SK-N-SH treated with all-trans-retinoic acid at 6 μM for 48 hours (cell line): ENCODE results near the gene QRICH2.

ENCODE experiments used
- ATAC-seq: fragments of 200-7000 bp; cut with Tn5 transposase; 3 replicates; pipeline ENCODE4 v1.9.1; 2020; ENCODE audit warnings: mild to moderate bottlenecking, moderate library complexity
- ARNTL ChIP-seq: fragments of 450-650 bp; formaldehyde crosslinking; IDR thresholded peaks from 2 replicates; pipeline ENCODE4 v1.5.0; 2020; ENCODE audit warnings: low read depth, mild to moderate bottlenecking, moderate library complexity, borderline replicate concordance
- BACH2 ChIP-seq: fragments of 250-450 bp; sonication (Bioruptor Pico); IDR thresholded peaks from 2 replicates; pipeline ENCODE4 v1.9.0; 2021; ENCODE audit warnings: mild to moderate bottlenecking, borderline replicate concordance
- CSDC2 ChIP-seq: fragments of 250-450 bp; sonication (Bioruptor Pico); IDR thresholded peaks from 2 replicates; pipeline ENCODE4 v1.5.0; 2020; ENCODE audit warnings: mild to moderate bottlenecking, moderate library complexity
- ESRRG ChIP-seq: fragments of 250-450 bp; sonication (Bioruptor Pico); IDR thresholded peaks from 2 replicates; pipeline ENCODE4 v1.6.1; 2021; ENCODE audit warnings: mild to moderate bottlenecking
- OSR1 ChIP-seq: fragments of 250-450 bp; sonication (Bioruptor Pico); IDR thresholded peaks from 2 replicates; pipeline ENCODE4 v1.8.0; 2022; ENCODE audit warnings: moderate library complexity, mild to moderate bottlenecking, inconsistent platforms
- PPARA ChIP-seq: fragments of 250-450 bp; sonication (Bioruptor Pico); IDR thresholded peaks from 2 replicates; pipeline ENCODE4 v1.5.0; 2020; ENCODE audit warnings: mild to moderate bottlenecking, borderline replicate concordance
- RARB ChIP-seq: fragments of 250-450 bp; sonication (Bioruptor Pico); IDR thresholded peaks from 2 replicates; pipeline ENCODE4 v1.8.0; 2021; ENCODE audit warnings: mild to moderate bottlenecking, moderate library complexity
- SNAI2 ChIP-seq: fragments of 250-450 bp; sonication (Bioruptor Pico); IDR thresholded peaks from 2 replicates; pipeline ENCODE4 v1.5.0; 2020; ENCODE audit warnings: mild to moderate bottlenecking, moderate library complexity
- TCF4 ChIP-seq: fragments of 250-450 bp; sonication (Bioruptor Pico); IDR thresholded peaks from 2 replicates; pipeline ENCODE4 v1.8.0; 2021; ENCODE audit warnings: mild to moderate bottlenecking, moderate library complexity, borderline replicate concordance
- TOX ChIP-seq: fragments of 250-450 bp; sonication (Bioruptor Pico); IDR thresholded peaks from 2 replicates; pipeline ENCODE4 v1.8.0; 2021; ENCODE audit warnings: mild to moderate bottlenecking, moderate library complexity, borderline replicate concordance
- ZFP30 ChIP-seq: fragments of 450-650 bp; formaldehyde crosslinking; IDR thresholded peaks from 2 replicates; pipeline ENCODE4 v1.5.0; 2022; ENCODE audit warnings: mild to moderate bottlenecking, moderate library complexity
- ZNF8 ChIP-seq: fragments of 450-650 bp; formaldehyde crosslinking; IDR thresholded peaks from 2 replicates; pipeline ENCODE4 v1.5.0; 2020; ENCODE audit warnings: mild to moderate bottlenecking, moderate library complexity
- TF ChIP-seq, protein P1 (sequence below): fragments of 250-450 bp; sonication (Bioruptor Pico); IDR thresholded peaks from 2 replicates; pipeline ENCODE4 v1.5.0; 2020; ENCODE audit warnings: mild to moderate bottlenecking, moderate library complexity
- TF ChIP-seq, protein P2 (sequence below): fragments of 250-450 bp; sonication (Bioruptor Pico); IDR thresholded peaks from 2 replicates; pipeline ENCODE4 v1.5.1; 2021; ENCODE audit warnings: mild to moderate bottlenecking, moderate library complexity
- TF ChIP-seq, protein P3 (sequence below): fragments of 250-450 bp; sonication (Bioruptor Pico); IDR thresholded peaks from 2 replicates; pipeline ENCODE4 v1.8.0; 2021; ENCODE audit warnings: low read depth, mild to moderate bottlenecking, moderate library complexity, borderline replicate concordance
- TF ChIP-seq, protein P4 (sequence below): fragments of 250-450 bp; sonication (Bioruptor Pico); IDR thresholded peaks from 2 replicates; pipeline ENCODE4 v1.8.0; 2020; ENCODE audit warnings: mild to moderate bottlenecking, moderate library complexity, borderline replicate concordance
- TF ChIP-seq, protein P5 (sequence below): fragments of 250-450 bp; sonication (Bioruptor Pico); IDR thresholded peaks from 2 replicates; pipeline ENCODE4 v1.5.1; 2020; ENCODE audit warnings: low read depth, mild to moderate bottlenecking, moderate library complexity

Gene QRICH2

DNA sequence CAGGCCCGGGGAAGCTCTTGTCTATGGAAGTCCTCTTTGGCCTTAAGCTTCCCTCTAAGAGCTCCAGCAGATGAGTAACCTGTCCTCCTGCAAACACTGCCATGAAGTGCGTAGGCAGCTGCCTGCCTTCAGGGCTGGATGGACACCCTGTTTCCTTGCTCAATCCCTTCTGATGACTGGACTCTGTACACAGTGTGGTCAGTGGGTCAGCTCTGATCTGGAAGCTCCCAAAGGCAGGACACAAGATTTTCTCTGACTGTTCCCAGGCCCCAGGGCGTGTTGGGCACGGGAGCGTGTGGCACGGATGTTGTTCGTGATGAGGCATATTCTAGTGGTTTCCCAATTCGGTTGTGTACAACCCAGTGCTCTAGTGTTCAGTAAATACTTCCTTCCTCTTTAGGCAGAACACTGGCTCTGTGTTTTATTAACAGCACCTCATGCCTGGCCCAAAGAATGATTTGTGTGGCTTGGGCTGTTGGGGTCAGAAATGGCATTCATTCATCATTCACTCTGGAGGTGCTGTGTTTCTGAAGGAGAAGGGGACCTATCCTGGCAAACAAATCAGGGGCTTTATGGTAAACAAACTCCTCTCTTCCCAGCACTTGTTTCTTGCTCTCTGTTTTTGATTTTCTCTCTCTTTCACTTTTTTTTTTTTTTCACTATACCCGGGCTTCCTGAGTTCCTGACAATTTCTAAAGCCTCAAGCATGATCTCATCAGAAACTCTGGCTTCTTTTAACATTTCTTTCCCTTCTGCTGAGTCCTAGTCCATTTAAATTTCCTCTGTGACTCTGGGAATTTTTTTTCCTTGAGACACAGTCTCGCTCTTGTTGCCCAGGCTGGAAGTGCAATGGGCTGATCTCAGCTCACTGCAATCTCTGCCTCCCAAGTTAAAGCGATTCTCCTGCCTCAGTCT is 55.8 kb downstream of the QRICH2 start:
- no peak for TF ChIP-seq ARNTL
- no peak for TF ChIP-seq ESRRG (CRISPR knock-in tag)
- no peak for TF ChIP-seq ZFP30 (CRISPR knock-in tag)
- TF ChIP-seq, protein P1, sequence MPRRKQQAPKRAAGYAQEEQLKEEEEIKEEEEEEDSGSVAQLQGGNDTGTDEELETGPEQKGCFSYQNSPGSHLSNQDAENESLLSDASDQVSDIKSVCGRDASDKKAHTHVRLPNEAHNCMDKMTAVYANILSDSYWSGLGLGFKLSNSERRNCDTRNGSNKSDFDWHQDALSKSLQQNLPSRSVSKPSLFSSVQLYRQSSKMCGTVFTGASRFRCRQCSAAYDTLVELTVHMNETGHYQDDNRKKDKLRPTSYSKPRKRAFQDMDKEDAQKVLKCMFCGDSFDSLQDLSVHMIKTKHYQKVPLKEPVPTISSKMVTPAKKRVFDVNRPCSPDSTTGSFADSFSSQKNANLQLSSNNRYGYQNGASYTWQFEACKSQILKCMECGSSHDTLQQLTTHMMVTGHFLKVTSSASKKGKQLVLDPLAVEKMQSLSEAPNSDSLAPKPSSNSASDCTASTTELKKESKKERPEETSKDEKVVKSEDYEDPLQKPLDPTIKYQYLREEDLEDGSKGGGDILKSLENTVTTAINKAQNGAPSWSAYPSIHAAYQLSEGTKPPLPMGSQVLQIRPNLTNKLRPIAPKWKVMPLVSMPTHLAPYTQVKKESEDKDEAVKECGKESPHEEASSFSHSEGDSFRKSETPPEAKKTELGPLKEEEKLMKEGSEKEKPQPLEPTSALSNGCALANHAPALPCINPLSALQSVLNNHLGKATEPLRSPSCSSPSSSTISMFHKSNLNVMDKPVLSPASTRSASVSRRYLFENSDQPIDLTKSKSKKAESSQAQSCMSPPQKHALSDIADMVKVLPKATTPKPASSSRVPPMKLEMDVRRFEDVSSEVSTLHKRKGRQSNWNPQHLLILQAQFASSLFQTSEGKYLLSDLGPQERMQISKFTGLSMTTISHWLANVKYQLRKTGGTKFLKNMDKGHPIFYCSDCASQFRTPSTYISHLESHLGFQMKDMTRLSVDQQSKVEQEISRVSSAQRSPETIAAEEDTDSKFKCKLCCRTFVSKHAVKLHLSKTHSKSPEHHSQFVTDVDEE (CRISPR knock-in tag), result no peak
- TF ChIP-seq CSDC2 (CRISPR knock-in tag), result no peak
- TF ChIP-seq BACH2 (CRISPR knock-in tag), result no peak
- TF ChIP-seq TCF4 (CRISPR knock-in tag), result no peak
- TF ChIP-seq, protein P2, sequence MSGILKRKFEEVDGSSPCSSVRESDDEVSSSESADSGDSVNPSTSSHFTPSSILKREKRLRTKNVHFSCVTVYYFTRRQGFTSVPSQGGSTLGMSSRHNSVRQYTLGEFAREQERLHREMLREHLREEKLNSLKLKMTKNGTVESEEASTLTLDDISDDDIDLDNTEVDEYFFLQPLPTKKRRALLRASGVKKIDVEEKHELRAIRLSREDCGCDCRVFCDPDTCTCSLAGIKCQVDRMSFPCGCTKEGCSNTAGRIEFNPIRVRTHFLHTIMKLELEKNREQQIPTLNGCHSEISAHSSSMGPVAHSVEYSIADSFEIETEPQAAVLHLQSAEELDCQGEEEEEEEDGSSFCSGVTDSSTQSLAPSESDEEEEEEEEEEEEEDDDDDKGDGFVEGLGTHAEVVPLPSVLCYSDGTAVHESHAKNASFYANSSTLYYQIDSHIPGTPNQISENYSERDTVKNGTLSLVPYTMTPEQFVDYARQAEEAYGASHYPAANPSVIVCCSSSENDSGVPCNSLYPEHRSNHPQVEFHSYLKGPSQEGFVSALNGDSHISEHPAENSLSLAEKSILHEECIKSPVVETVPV (CRISPR knock-in tag), result no peak
- peak; percentile 39; the same call in 2 of the 3 replicates for ATAC-seq

DNA sequence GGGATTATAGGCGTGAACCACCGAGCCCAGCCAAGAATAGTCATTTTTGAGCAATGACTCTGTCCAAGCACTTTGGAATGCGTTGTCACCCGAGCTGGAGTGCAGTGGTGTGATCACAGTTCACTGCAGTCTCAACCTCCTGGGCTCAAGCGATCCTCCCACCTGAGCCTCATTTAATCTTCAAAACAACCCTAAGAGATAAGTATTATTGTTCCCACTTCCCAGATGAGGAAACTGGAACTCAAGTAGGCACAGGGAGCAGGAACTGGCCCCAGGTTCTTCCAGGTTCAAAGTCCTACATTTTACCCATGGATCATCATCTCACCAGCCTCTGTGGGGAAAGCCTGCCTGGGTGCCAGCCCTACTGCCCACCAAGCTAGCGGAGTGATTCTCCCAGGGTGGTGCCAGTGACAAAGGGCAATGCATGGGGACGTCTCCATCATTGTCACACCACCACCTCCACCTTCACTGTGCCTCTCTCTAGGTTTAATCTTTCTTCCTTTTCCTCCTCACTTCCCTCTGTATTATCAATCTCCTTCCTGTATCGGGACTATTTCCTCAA is 56.5 kb downstream of the QRICH2 start:
- no peak for ATAC-seq
- TF ChIP-seq, protein P3, sequence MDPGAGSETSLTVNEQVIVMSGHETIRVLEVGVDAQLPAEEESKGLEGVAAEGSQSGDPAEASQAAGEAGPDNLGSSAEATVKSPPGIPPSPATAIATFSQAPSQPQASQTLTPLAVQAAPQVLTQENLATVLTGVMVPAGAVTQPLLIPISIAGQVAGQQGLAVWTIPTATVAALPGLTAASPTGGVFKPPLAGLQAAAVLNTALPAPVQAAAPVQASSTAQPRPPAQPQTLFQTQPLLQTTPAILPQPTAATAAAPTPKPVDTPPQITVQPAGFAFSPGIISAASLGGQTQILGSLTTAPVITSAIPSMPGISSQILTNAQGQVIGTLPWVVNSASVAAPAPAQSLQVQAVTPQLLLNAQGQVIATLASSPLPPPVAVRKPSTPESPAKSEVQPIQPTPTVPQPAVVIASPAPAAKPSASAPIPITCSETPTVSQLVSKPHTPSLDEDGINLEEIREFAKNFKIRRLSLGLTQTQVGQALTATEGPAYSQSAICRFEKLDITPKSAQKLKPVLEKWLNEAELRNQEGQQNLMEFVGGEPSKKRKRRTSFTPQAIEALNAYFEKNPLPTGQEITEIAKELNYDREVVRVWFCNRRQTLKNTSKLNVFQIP (CRISPR knock-in tag), result no peak
- TF ChIP-seq, protein P4, sequence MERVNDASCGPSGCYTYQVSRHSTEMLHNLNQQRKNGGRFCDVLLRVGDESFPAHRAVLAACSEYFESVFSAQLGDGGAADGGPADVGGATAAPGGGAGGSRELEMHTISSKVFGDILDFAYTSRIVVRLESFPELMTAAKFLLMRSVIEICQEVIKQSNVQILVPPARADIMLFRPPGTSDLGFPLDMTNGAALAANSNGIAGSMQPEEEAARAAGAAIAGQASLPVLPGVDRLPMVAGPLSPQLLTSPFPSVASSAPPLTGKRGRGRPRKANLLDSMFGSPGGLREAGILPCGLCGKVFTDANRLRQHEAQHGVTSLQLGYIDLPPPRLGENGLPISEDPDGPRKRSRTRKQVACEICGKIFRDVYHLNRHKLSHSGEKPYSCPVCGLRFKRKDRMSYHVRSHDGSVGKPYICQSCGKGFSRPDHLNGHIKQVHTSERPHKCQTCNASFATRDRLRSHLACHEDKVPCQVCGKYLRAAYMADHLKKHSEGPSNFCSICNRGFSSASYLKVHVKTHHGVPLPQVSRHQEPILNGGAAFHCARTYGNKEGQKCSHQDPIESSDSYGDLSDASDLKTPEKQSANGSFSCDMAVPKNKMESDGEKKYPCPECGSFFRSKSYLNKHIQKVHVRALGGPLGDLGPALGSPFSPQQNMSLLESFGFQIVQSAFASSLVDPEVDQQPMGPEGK (CRISPR knock-in tag), result no peak
- TF ChIP-seq ESRRG (CRISPR knock-in tag), result no peak
- TF ChIP-seq TOX, result no peak
- no peak for TF ChIP-seq ARNTL
- TF ChIP-seq BACH2 (CRISPR knock-in tag), result no peak
- no peak for TF ChIP-seq PPARA (CRISPR knock-in tag)

DNA sequence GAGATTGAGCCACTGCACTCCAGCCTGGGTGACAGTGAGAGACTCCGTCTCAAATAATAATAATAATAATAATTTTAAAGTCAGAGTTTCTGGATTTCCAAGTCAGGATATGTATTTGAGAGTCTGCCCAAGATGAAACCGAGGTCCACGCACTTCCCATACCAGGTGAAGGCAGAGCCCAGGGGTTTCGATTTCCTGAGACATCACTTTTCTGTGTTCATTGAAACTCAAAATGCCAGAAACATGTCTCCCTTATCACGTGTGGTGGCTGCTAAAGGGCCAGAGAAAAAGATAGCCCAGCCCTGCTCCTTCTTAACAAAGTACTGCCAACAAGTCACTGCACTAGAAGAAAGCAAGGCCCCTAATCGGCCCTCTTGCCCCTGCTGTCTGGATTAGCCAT is 57.9 kb downstream of the QRICH2 start:
- no peak for ATAC-seq
- TF ChIP-seq, protein P5, sequence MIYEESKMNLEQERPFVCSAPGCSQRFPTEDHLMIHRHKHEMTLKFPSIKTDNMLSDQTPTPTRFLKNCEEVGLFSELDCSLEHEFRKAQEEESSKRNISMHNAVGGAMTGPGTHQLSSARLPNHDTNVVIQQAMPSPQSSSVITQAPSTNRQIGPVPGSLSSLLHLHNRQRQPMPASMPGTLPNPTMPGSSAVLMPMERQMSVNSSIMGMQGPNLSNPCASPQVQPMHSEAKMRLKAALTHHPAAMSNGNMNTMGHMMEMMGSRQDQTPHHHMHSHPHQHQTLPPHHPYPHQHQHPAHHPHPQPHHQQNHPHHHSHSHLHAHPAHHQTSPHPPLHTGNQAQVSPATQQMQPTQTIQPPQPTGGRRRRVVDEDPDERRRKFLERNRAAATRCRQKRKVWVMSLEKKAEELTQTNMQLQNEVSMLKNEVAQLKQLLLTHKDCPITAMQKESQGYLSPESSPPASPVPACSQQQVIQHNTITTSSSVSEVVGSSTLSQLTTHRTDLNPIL (CRISPR knock-in tag), result no peak
- no peak for TF ChIP-seq SNAI2
- TF ChIP-seq, protein P3 (CRISPR knock-in tag), result no peak
- no peak for TF ChIP-seq ZNF8 (CRISPR knock-in tag)
- no peak for TF ChIP-seq CSDC2 (CRISPR knock-in tag)
- TF ChIP-seq, protein P4 (CRISPR knock-in tag), result no peak
- no peak for TF ChIP-seq OSR1 (CRISPR knock-in tag)
- no peak for TF ChIP-seq RARB (CRISPR knock-in tag)
- TF ChIP-seq, all 23 proteins: peak for 0
